Natural killer cell (primary cell): ENCODE measurements around the gene CCDC12. TPM values are rescaled to one million over a fixed set of nuclear protein-coding genes. Genes with fewer than 3 reads are reported as not detected.

Experiments
- ATAC-seq, 3 donors: fragments of 150-1000 bp in 2 of 3; fragments of 200-7000 bp in 1 of 3; cut with Tn5 transposase; 1 replicate in 1 of 3; 2 replicates in 2 of 3; pipeline ENCODE4 v1.10.0; 2021; ENCODE audit warnings: mild to moderate bottlenecking in 2 of 3, moderate library complexity in 2 of 3
- DNase-seq, 2 donors: peaks; one replicate each; pipeline versions ENCODE4 v3.0.0 to v3.0.0-alpha.2; 2013 to 2021; ENCODE audit warnings: mixed read lengths in 1 of 2
- H3K27ac ChIP-seq: one replicate; pipeline ENCODE4 v1.5.1; 2013; ENCODE audit warnings: mild to moderate bottlenecking, low read length
- H3K27me3 ChIP-seq: one replicate; pipeline ENCODE4 v1.6.1; 2013; ENCODE audit warnings: low read length; ENCODE audit not compliant: control insufficient read depth, insufficient read depth
- H3K36me3 ChIP-seq: one replicate; pipeline ENCODE4 v1.6.1; 2013; ENCODE audit warnings: low read length; ENCODE audit not compliant: control insufficient read depth, insufficient read depth
- H3K4me1 ChIP-seq: one replicate; pipeline ENCODE4 v1.6.1; 2013; ENCODE audit warnings: low read length; ENCODE audit not compliant: control insufficient read depth, insufficient read depth
- H3K4me3 ChIP-seq: one replicate; pipeline ENCODE4 v1.5.1; 2013; ENCODE audit warnings: low read length
- H3K9me3 ChIP-seq: one replicate; pipeline ENCODE4 v1.6.1; 2013; ENCODE audit warnings: low read length; ENCODE audit not compliant: control insufficient read depth, insufficient read depth
- H3K27ac Mint-ChIP-seq, 2 donors: one replicate each; pipeline ENCODE4 v1.8.0; 2022; ENCODE audit warnings: mild to moderate bottlenecking in 2 of 2, mixed read lengths in 2 of 2, moderate library complexity in 1 of 2
- H3K27me3 Mint-ChIP-seq, 2 donors: one replicate each; pipeline ENCODE4 v1.8.0; 2022; ENCODE audit warnings: low read depth in 2 of 2, mixed read lengths in 2 of 2
- H3K36me3 Mint-ChIP-seq: one replicate; pipeline ENCODE4 v1.8.0; 2022; ENCODE audit warnings: mixed read lengths
- H3K4me1 Mint-ChIP-seq, 2 donors: one replicate each; pipeline ENCODE4 v1.8.0; 2022; ENCODE audit warnings: mixed read lengths in 2 of 2
- H3K4me3 Mint-ChIP-seq: one replicate; pipeline ENCODE4 v1.8.0; 2022; ENCODE audit warnings: mild to moderate bottlenecking, moderate library complexity, mixed read lengths
- H3K9me3 Mint-ChIP-seq, 2 donors: one replicate each; pipeline ENCODE4 v1.8.0; 2022; ENCODE audit warnings: mixed read lengths in 2 of 2
- WGBS: methylation state at CpG from one replicate; pipeline ENCODE4 v1.1.7; 2013; ENCODE audit warnings: missing lambda C conversion rate; ENCODE audit not compliant: insufficient coverage; 5-methylcytosine and 5-hydroxymethylcytosine counted together
- intact Hi-C: fragments of 100-400 bp; cut with micrococcal nuclease; formaldehyde crosslinking; loops from one replicate; pipeline ENCODE4 v1.14.2; 2022
- total RNA-seq, 4 donors: library from RNA; stranded (reverse); fragments of 120-200 nt in 1 of 4; gene quantifications; one replicate each; pipeline versions ENCODE4 v1.2.3 to v1.2.4, GENCODE V29; 2013 to 2022
- TF ChIP-seq, protein P1 (sequence below): fragments of 200-600 bp; IDR thresholded peaks from one replicate; pipeline ENCODE4 v1.8.0; 2022; ENCODE audit warnings: antibody characterized with exemption

The CCDC12 gene
- total RNA-seq, 3 donors from 2014 or later (not counting 1 experiment from before 2014, with no cell fraction given) = 104 to 114 (median 111) TPM

DNA sequence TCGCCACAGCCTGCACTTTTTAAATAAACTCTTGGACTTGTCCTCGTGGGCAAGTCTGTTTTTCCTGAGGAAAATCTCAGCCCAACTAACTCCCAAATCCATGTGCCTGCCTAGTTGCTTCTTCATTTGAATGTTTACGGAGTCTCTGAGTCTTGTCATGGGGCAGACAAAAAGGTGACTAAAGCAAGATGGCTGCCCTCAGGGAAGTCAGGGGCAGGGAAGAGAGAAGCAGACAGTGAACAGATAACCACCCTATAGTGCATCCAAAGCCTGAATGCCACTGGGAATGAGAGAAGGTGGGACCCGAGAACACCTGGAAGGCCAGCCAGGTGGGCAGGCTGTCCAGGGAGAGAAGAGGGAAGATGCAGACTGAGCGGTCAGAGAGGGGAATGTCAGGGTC, 21.4 kb downstream of the CCDC12 start:
- Mint-ChIP-seq H3K4me1 (peaks cover 95 to 96% of the 10 kb centered on the region in 2 donors), H3K36me3 (no peaks in the 10 kb centered on the region), H3K27ac (peak overlapping the region; percentile 94 to 99), H3K27me3 (no peaks in the 10 kb centered on the region), H3K9me3 (no peaks in the 10 kb centered on the region), H3K4me3 (peak overlapping the region; percentile 66)
- Histone ChIP-seq H3K4me1 (peaks cover 97% of the 10 kb centered on the region), H3K4me3 (no peak overlapping the region), H3K9me3 (no peaks in the 10 kb centered on the region), H3K27ac (peak overlapping the region; percentile 94), H3K27me3 (no peaks in the 10 kb centered on the region), H3K36me3 (no peaks in the 10 kb centered on the region)
- WGBS = 92% methylated on average over 5 of the region's 5 CpGs
- intact Hi-C loops = loop anchor here (2.0 kb wide), 1 partner anchor 24 kb away; no protein-coding TSS in a partner anchor
- TF ChIP-seq, protein P1, sequence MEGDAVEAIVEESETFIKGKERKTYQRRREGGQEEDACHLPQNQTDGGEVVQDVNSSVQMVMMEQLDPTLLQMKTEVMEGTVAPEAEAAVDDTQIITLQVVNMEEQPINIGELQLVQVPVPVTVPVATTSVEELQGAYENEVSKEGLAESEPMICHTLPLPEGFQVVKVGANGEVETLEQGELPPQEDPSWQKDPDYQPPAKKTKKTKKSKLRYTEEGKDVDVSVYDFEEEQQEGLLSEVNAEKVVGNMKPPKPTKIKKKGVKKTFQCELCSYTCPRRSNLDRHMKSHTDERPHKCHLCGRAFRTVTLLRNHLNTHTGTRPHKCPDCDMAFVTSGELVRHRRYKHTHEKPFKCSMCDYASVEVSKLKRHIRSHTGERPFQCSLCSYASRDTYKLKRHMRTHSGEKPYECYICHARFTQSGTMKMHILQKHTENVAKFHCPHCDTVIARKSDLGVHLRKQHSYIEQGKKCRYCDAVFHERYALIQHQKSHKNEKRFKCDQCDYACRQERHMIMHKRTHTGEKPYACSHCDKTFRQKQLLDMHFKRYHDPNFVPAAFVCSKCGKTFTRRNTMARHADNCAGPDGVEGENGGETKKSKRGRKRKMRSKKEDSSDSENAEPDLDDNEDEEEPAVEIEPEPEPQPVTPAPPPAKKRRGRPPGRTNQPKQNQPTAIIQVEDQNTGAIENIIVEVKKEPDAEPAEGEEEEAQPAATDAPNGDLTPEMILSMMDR = no peak
- no peak for ATAC-seq
- DNase-seq = no peak

DNA sequence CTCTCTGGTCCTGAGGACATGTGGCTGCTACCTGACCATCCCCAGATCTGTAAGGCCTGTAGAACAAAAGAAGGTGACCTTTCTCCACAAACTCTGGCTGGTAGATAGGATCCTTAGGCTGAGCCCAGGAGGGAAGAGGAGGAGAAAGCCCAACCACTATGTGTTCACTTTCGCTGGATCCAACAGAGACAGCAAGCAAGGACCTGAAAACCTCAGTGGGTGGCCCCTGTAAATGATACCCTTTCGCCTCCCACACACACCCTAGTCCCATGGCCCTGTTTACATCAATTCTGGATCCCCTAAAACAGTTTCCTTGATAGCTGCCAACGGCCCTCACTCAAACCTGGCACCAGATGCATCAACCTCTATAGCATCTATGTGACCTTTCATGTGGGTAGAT, 22.4 kb downstream of the CCDC12 start:
- no peak for ATAC-seq
- Mint-ChIP-seq H3K4me3 (peak overlapping the region; percentile 78), H3K27me3 (no peaks in the 10 kb centered on the region), H3K27ac (peak overlapping the region; percentile 94 to 99), H3K9me3 (no peaks in the 10 kb centered on the region), H3K36me3 (no peaks in the 10 kb centered on the region), H3K4me1 (peaks cover 89 to 95% of the 10 kb centered on the region in 2 donors)
- Histone ChIP-seq H3K36me3 (no peaks in the 10 kb centered on the region), H3K4me3 (no peak overlapping the region), H3K27me3 (no peaks in the 10 kb centered on the region), H3K27ac (peak overlapping the region; percentile 94), H3K4me1 (peaks cover 97% of the 10 kb centered on the region), H3K9me3 (no peaks in the 10 kb centered on the region)
- intact Hi-C loops = loop anchor here (2.0 kb wide), 1 partner anchor 23 kb away; no protein-coding TSS in a partner anchor
- no peak for DNase-seq
- TF ChIP-seq, protein P1 = no peak
- WGBS = 35% methylated on average over 2 of the region's 3 CpGs

DNA sequence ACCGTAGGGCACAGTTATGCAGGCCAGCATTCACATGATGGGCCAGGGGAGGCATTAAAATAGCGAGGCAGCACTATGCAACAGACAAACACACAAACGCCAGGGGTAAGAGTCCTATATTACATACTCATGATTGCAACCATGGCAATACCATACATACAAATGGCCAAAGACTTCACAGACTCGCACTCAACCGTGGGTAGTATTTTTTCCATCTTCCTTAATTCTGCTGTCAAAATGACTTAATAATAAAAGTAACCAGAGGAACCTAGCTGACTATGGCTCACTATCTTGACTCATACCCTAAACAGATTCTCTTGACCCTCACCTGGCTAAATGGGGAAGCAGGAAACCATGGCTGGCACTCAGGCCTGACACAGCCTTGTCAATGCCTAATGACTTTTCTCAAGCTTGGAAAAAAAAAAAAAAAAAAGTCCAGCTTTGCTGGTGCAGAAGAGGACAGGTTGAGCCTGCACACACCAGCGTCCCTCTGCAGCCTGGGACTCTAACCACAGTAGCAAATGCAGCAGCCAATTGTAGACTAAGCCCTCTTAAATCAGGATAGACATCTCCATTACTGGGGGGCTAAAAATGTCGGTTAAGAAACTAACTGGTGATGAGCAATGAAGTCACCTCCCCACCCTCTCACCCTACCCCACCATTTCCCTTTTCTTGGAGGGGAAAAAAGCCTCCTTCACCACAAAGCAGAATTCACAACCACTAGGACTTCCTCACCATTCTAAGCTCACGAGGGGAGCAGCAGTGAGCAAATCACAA, 23.1 kb downstream of the CCDC12 start:
- DNase-seq (peak in 1 of 2 donors; percentile 57), ATAC-seq (peak; percentile 3 to 48 (median 10))
- Histone ChIP-seq H3K9me3 (no peaks in the 10 kb centered on the region), H3K27ac (peak overlapping the region; percentile 94), H3K27me3 (no peaks in the 10 kb centered on the region), H3K36me3 (no peaks in the 10 kb centered on the region), H3K4me1 (peaks cover 98% of the 10 kb centered on the region), H3K4me3 (no peak overlapping the region)
- intact Hi-C loops = loop anchor here (2.0 kb wide), 1 partner anchor 23 kb away; no protein-coding TSS in a partner anchor
- 9% methylated on average over 7 of the region's 8 CpGs for WGBS
- H3K27ac Mint-ChIP-seq = peak overlapping the region; percentile 94 to 99
- TF ChIP-seq, protein P1 = no peak
- H3K4me3 Mint-ChIP-seq = peak overlapping the region; percentile 78
- peaks cover 89 to 95% of the 10 kb centered on the region in 2 donors for H3K4me1 Mint-ChIP-seq
- H3K36me3 Mint-ChIP-seq = no peaks in the 10 kb centered on the region
- H3K9me3 Mint-ChIP-seq = no peaks in the 10 kb centered on the region
- no peaks in the 10 kb centered on the region for H3K27me3 Mint-ChIP-seq
